ENCODE measurements around the gene GCH1.

The GCH1 gene

DNA sequence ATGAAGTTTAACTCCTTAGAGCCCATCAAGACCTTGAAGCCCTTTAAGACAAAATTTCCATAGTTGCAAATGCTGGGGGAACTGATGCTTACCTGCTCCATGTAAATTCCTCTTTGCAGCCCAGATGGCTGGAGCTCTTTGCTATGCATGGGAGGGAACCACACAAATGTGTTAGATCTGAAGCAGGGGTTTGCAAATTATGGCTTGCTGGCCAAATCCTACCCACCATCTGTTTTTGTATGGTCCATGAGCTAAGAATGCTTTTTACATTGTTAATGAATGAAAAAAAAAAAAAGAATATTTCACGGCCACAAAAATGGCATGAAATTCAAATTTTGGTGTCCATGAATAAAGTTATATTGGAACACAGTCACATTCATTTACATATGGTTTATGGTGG, 74.6 kb downstream of the GCH1 start:
- no peak overlapping the region for H3K4me3 Mint-ChIP-seq

GRCh38 chr14:54823757-54824549, 78.7 kb downstream of the GCH1 start:
- H3K27ac Mint-ChIP-seq: no peak overlapping the region
- peaks cover 3% of the 10 kb centered on the region for H3K36me3 Mint-ChIP-seq
- peaks cover 4% of the 10 kb centered on the region for H3K27me3 Mint-ChIP-seq
- H3K4me1 Mint-ChIP-seq: no peaks in the 10 kb centered on the region
- peaks cover 27% of the 10 kb centered on the region for H3K9me3 Mint-ChIP-seq
- H3K4me3 Mint-ChIP-seq: no peak overlapping the region

More for the DNA sequence above, 74.6 kb downstream of the GCH1 start:
- H3K36me3 Mint-ChIP-seq: peaks cover 2% of the 10 kb centered on the region
- H3K9me3 Mint-ChIP-seq: peaks cover 33% of the 10 kb centered on the region
- H3K27ac Mint-ChIP-seq: no peak overlapping the region
- H3K4me1 Mint-ChIP-seq: no peaks in the 10 kb centered on the region
- H3K27me3 Mint-ChIP-seq: no peaks in the 10 kb centered on the region

DNA sequence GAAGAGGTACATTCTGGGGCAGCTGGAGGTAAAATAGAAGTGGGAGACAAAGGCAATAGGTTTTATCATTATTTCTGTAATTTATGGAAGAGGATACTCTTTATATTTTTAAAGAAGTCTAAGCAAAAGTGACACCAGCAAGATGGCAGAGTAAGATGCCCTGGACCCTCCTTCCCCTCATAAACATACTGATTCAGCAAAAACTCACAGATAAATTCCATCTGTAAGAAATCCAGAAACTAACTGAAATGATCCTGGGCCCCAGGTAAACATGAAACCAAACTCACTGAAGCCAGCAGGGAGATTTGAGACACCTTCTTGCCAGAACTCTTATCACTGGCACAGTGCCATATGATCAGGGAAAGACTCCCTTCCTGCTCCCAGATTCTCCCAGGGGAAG, 79.9 kb downstream of the GCH1 start:
- Mint-ChIP-seq H3K27me3 (peaks cover 4% of the 10 kb centered on the region), H3K4me3 (no peak overlapping the region), H3K27ac (no peak overlapping the region), H3K9me3 (peaks cover 27% of the 10 kb centered on the region), H3K36me3 (peaks cover 3% of the 10 kb centered on the region), H3K4me1 (no peaks in the 10 kb centered on the region)

- H3K27ac Mint-ChIP-seq: no peak overlapping the region
- H3K4me1 Mint-ChIP-seq: no peaks in the 10 kb centered on the region
- no peak overlapping the region for H3K4me3 Mint-ChIP-seq
- no peaks in the 10 kb centered on the region for H3K9me3 Mint-ChIP-seq
- peaks cover 1% of the 10 kb centered on the region for H3K36me3 Mint-ChIP-seq
- H3K27me3 Mint-ChIP-seq: peaks cover 4% of the 10 kb centered on the region
Measured at GRCh38 chr14:54818201-54819133, 84.2 kb downstream of the GCH1 start.

DNA sequence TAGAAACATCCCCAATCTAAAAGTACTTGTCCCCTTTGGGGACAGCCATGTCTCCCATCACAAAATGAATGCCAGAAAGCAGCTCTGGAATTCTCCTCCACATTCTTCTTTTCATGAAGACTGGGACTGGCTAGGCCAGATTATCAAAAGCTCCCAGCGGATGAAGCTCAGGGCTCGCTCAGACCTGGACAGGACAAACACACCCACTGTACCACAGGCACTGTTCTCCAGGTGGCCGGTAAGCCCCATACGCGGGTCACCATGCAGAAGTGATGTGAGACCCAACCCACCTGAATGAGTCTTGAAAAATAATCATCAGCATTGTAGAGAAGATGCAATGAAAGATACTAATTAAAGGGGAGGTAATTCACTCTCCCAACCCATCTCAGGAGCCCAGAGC, 85.1 kb downstream of the GCH1 start:
- no peaks in the 10 kb centered on the region for H3K9me3 Mint-ChIP-seq
- H3K27me3 Mint-ChIP-seq: peaks cover 4% of the 10 kb centered on the region
- H3K4me3 Mint-ChIP-seq: no peak overlapping the region
- H3K27ac Mint-ChIP-seq: no peak overlapping the region
- no peaks in the 10 kb centered on the region for H3K4me1 Mint-ChIP-seq
- peaks cover 1% of the 10 kb centered on the region for H3K36me3 Mint-ChIP-seq

DNA sequence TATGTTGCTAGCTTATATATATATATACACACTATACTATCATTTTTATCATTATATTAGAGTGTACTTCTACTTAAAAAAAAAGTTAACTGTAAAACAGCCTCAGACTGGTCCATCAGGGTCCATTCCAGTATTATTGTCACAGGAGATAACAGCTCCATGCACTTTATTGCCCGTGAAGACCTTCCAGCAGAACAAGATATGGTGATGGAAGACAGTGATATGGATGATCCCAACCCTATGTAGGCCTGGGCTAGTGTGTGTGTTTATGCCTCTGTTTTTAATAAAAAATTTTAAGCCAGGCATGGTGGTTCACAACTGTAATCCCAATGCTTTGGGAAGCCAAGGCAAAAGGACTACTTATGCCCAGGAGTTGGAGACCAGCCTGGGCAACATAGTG, 86.2 kb downstream of the GCH1 start:
- no peak overlapping the region for H3K27ac Mint-ChIP-seq
- no peak overlapping the region for H3K4me3 Mint-ChIP-seq
- H3K27me3 Mint-ChIP-seq: peaks cover 4% of the 10 kb centered on the region
- peaks cover 1% of the 10 kb centered on the region for H3K36me3 Mint-ChIP-seq
- H3K4me1 Mint-ChIP-seq: no peaks in the 10 kb centered on the region
- H3K9me3 Mint-ChIP-seq: no peaks in the 10 kb centered on the region

GRCh38 chr14:54815515-54815914, 87.1 kb downstream of the GCH1 start:
- H3K4me3 Mint-ChIP-seq: no peak overlapping the region
- H3K9me3 Mint-ChIP-seq: no peaks in the 10 kb centered on the region
- no peak overlapping the region for H3K27ac Mint-ChIP-seq
- H3K27me3 Mint-ChIP-seq: peaks cover 4% of the 10 kb centered on the region
- peaks cover 1% of the 10 kb centered on the region for H3K36me3 Mint-ChIP-seq
- H3K4me1 Mint-ChIP-seq: no peaks in the 10 kb centered on the region

DNA sequence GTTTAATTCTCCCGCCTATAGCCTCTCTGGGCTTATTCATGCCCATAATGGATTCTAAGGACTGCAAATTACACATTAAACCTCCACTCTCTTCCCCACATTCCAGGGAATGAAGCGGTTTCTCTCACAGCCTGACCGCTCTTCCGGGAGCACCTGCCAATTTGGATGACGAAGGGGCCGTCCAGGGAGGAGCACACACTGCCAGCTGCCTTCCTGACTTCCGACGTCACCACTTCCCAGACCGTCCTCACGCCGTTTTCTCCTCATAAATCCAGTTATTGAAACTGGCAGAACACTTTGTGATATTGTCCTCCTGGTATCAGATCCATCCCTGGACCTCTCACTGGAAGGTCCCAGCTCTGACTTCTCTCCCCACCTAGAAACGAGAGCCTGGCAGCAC, 87.6 kb downstream of the GCH1 start:
- no peaks in the 10 kb centered on the region for H3K4me1 Mint-ChIP-seq

GRCh38 chr14:54814076-54814475, 88.5 kb downstream of the GCH1 start:
- no peaks in the 10 kb centered on the region for H3K4me1 Mint-ChIP-seq
- H3K4me3 Mint-ChIP-seq: no peak overlapping the region
- no peaks in the 10 kb centered on the region for H3K27me3 Mint-ChIP-seq
- H3K9me3 Mint-ChIP-seq: no peaks in the 10 kb centered on the region
- H3K36me3 Mint-ChIP-seq: no peaks in the 10 kb centered on the region
- H3K27ac Mint-ChIP-seq: no peak overlapping the region

More for the DNA sequence above, 87.6 kb downstream of the GCH1 start:
- Mint-ChIP-seq H3K4me3 (no peak overlapping the region), H3K27me3 (peaks cover 3% of the 10 kb centered on the region), H3K9me3 (no peaks in the 10 kb centered on the region), H3K27ac (no peak overlapping the region), H3K36me3 (peaks cover 1% of the 10 kb centered on the region)

- H3K36me3 Mint-ChIP-seq: no peaks in the 10 kb centered on the region
- H3K9me3 Mint-ChIP-seq: no peaks in the 10 kb centered on the region
- no peak overlapping the region for H3K4me3 Mint-ChIP-seq
- H3K4me1 Mint-ChIP-seq: no peaks in the 10 kb centered on the region
- H3K27me3 Mint-ChIP-seq: no peaks in the 10 kb centered on the region
- no peak overlapping the region for H3K27ac Mint-ChIP-seq
Measured at GRCh38 chr14:54813081-54813480, 89.5 kb downstream of the GCH1 start.

DNA sequence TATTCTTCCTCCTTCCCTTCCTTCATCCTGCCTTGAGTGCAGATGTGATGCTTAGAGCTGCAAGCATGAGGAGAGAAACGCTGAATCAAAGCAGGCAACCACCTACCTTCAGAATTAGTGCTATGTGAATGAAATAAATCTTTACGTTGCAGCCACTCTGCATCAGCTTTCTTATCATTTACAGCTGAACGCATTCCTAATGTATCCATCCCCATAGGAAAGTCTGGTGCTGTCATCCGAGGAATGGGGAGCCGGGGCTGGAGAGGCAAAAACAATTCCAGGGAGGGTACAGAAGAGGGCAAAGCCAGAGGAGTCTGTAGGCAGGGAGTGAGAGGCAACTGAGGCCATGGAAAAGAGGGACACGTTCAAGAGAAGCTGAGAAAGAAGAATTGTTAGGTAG, 90.0 kb downstream of the GCH1 start:
- Mint-ChIP-seq H3K9me3 (no peaks in the 10 kb centered on the region), H3K27ac (no peak overlapping the region), H3K36me3 (no peaks in the 10 kb centered on the region), H3K4me1 (no peaks in the 10 kb centered on the region), H3K27me3 (no peaks in the 10 kb centered on the region), H3K4me3 (no peak overlapping the region)

GRCh38 chr14:54809767-54810166, 92.9 kb downstream of the GCH1 start:
- no peak overlapping the region for H3K4me3 Mint-ChIP-seq
- no peaks in the 10 kb centered on the region for H3K9me3 Mint-ChIP-seq
- no peaks in the 10 kb centered on the region for H3K27me3 Mint-ChIP-seq
- H3K36me3 Mint-ChIP-seq: no peaks in the 10 kb centered on the region
- no peak overlapping the region for H3K27ac Mint-ChIP-seq
- H3K4me1 Mint-ChIP-seq: peaks cover 6% of the 10 kb centered on the region

DNA sequence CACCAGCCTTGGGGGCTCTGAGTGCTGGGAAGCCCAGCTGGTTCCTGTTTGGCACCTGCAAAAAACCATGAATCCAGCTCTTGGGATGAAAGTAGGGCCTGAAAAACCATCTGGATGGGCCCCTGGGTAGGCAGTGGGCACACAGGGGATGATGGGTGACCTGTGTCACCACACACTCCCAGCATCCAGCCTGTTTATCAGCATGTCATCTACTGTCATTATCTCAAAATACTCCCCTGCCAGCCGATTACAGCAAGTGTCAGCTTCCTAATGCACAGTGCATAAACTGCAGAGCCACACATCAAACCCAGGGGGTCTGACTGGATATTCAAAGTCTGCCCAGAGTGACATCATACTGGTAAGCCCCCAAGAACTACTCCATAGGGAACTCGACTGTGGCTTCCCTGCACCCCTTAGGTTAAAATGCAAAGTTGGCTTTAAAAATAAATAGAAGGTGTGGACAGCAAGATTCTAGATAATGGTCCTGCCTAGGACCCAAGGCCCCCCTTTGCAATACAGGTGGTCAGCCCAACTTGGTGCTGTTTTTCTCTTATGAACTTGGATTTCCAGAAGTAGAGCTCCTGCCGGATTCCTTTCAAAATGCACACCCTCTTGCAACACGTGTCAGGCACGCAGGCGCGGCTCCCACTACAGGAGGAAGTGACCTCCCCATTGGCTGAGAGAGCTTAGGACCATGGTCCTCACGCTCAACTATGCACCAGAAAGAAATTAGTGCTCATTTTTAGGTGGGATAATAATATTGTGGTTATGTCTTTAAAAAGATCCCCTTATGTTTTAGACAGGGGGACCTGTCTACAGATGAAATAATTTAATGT, 94.1 kb downstream of the GCH1 start:
- H3K9me3 Mint-ChIP-seq: no peaks in the 10 kb centered on the region
- no peak overlapping the region for H3K4me3 Mint-ChIP-seq
- H3K27ac Mint-ChIP-seq: no peak overlapping the region
- peaks cover 6% of the 10 kb centered on the region for H3K4me1 Mint-ChIP-seq
- H3K27me3 Mint-ChIP-seq: no peaks in the 10 kb centered on the region
- H3K36me3 Mint-ChIP-seq: no peaks in the 10 kb centered on the region

- Mint-ChIP-seq H3K27ac (no peak overlapping the region), H3K36me3 (no peaks in the 10 kb centered on the region), H3K27me3 (no peaks in the 10 kb centered on the region), H3K9me3 (no peaks in the 10 kb centered on the region), H3K4me1 (peaks cover 6% of the 10 kb centered on the region), H3K4me3 (no peak overlapping the region)
Measured at GRCh38 chr14:54807881-54808280, 94.7 kb downstream of the GCH1 start.

DNA sequence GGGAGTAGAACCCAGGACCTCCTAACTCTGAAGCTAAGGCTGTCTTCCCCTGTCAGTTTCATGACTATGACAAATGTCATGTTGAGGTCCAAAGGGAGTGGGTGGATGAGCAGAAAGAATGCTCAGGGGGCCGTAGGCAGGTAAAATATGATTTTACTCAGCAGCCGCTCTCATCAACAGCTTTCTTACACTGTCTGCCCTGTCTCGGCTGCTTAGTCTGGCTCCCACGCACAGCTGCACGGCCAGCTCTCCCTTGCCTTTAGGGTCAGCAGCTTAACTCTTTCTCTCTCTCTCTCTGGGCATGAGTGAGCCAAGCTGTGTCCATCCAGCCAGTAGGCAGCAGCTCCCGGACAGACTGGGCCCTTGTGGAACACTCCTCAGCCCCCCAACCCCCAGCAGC, 95.2 kb downstream of the GCH1 start:
- Mint-ChIP-seq H3K9me3 (no peaks in the 10 kb centered on the region), H3K36me3 (no peaks in the 10 kb centered on the region), H3K27ac (no peak overlapping the region), H3K4me3 (no peak overlapping the region), H3K27me3 (no peaks in the 10 kb centered on the region), H3K4me1 (peaks cover 6% of the 10 kb centered on the region)

Measured in activated naive CD4-positive, alpha-beta T cell treated with anti-CD3 and anti-CD28 coated beads, Interleukin-2, amount 50 U/mL, for 24 hours (primary cell).